ENCODE measurements around the gene ZBTB17. TPM values are rescaled to one million over a fixed set of nuclear protein-coding genes. Genes with fewer than 3 reads are reported as not detected.

The ZBTB17 gene
- total and polyA plus RNA-seq, 12 donors: 8.0 to 172 (median 33.7) TPM

GRCh38 chr1:16014509-16015482, 38.9 kb upstream of the ZBTB17 start:
- H3K4me1 ChIP-seq (replicated peaks in 1 of 2): peaks cover 74 to 75% of the 10 kb centered on the region in 2 donors
- TF ChIP-seq CTCF (IDR thresholded peaks at IDR 0.05): no peak
- TF ChIP-seq POLR2A (IDR thresholded peaks at IDR 0.05): peak; percentile 0 to 34
- DNase-seq: peak; percentile 81 to 90 (median 86)
- intact Hi-C loops (cut with DNase I): loop anchor here in 1 of 2 donors (5.0 to 10.0 kb wide), 2 partner anchors 43 to 170 kb away; no protein-coding TSS in a partner anchor
- 51 to 67% (median 58%) methylated on average over 8 to 17 of the region's 17 CpGs for WGBS, 4 donors
- no peaks in the 10 kb centered on the region for H3K36me3 ChIP-seq (replicated peaks in 1 of 2)
- no peaks in the 10 kb centered on the region for H3K9me3 ChIP-seq (replicated peaks in 1 of 3)
- H3K27ac ChIP-seq: peak overlapping the region; percentile 1 to 97 (median 91)
- H3K4me3 ChIP-seq: peak overlapping the region in 1 of 4 donors; percentile 53
- no peaks in the 10 kb centered on the region for H3K27me3 ChIP-seq

DNA sequence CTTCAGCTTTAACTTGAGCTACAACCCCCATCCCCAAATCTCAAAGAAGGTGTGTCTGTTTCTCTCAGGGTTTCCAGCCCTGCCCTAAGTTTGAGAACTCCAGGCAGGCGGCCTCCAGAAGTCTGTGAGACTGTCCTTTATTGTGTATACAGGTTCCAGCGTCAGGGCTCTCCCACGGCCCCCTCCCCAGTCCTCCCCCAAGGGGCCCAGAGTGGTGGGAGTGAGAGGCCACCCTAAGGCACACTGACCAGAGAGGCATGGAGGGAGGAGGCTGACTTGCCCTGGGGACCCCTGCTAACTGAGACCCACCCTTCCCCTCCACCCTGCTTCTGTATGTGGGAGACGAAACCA, 38.0 kb upstream of the ZBTB17 start:
- WGBS, 4 donors: 50 to 73% (median 60%) methylated on average over 3 to 4 of the region's 4 CpGs
- H3K36me3 ChIP-seq (replicated peaks in 1 of 2): no peaks in the 10 kb centered on the region
- no peaks in the 10 kb centered on the region for H3K27me3 ChIP-seq
- H3K4me3 ChIP-seq: no peak overlapping the region
- peak overlapping the region; percentile 1 to 97 (median 91) for H3K27ac ChIP-seq
- no peak for TF ChIP-seq POLR2A (IDR thresholded peaks at IDR 0.05)
- no peak for TF ChIP-seq CTCF (IDR thresholded peaks at IDR 0.05)
- DNase-seq: no peak
- H3K4me1 ChIP-seq (replicated peaks in 1 of 2): peaks cover 65 to 66% of the 10 kb centered on the region in 2 donors
- intact Hi-C loops (cut with DNase I): loop anchor here in 1 of 2 donors (5.0 to 10.0 kb wide), 2 partner anchors 43 to 171 kb away; no protein-coding TSS in a partner anchor
- no peaks in the 10 kb centered on the region for H3K9me3 ChIP-seq (replicated peaks in 1 of 3)

GRCh38 chr1:16013220-16013907, 37.5 kb upstream of the ZBTB17 start:
- H3K4me1 ChIP-seq (replicated peaks in 1 of 2): peaks cover 59 to 61% of the 10 kb centered on the region in 2 donors
- peak overlapping the region in 2 of 4 donors; percentile 12 to 41 for H3K4me3 ChIP-seq
- no peaks in the 10 kb centered on the region for H3K27me3 ChIP-seq
- peak overlapping the region; percentile 1 to 97 (median 91) for H3K27ac ChIP-seq
- H3K9me3 ChIP-seq (replicated peaks in 1 of 3): no peaks in the 10 kb centered on the region
- no peaks in the 10 kb centered on the region for H3K36me3 ChIP-seq (replicated peaks in 1 of 2)
- DNase-seq: peak; percentile 86 to 95 (median 89)
- 17 to 25% (median 21%) methylated on average over 9 to 28 of the region's 28 CpGs for WGBS, 4 donors
- intact Hi-C loops (cut with DNase I): loop anchor here in 1 of 2 donors (5.0 to 10.0 kb wide), 2 partner anchors 44 to 171 kb away; no protein-coding TSS in a partner anchor
- no peak for TF ChIP-seq CTCF (IDR thresholded peaks at IDR 0.05)
- TF ChIP-seq POLR2A (IDR thresholded peaks at IDR 0.05): peak in 1 of 2 donors; percentile 16
